Activated CD8-positive, alpha-beta T cell treated with anti-CD3 and anti-CD28 coated beads for 36 hours (primary cell): ENCODE results near the gene PDGFC. TPM values are rescaled to one million over a fixed set of nuclear protein-coding genes. Genes with fewer than 3 reads are reported as not detected.

Source experiments
- ATAC-seq: fragments of 200-7000 bp; cut with Tn5 transposase; one replicate; pipeline ENCODE4 v1.10.0; 2021; ENCODE audit warnings: mild to moderate bottlenecking, moderate library complexity
- CTCF ChIA-PET: fragments of 350-600 bp; sonication (Branson Sonifier 250); formaldehyde crosslinking; loops from one replicate; lab custom pipeline; 2021; ENCODE audit warnings: antibody characterized with exemption; lab: Charles Lee
- POLR2A ChIA-PET: fragments of 350-600 bp; sonication (Branson Sonifier 250); formaldehyde crosslinking; loops from one replicate; lab custom pipeline; 2021; ENCODE audit warnings: antibody characterized with exemption; lab: Charles Lee
- DNase-seq: peaks from one replicate; pipeline ENCODE4 v3.0.0-alpha.2; 2020
- H3K27ac Mint-ChIP-seq: one replicate; pipeline ENCODE4 v1.8.0; 2021; ENCODE audit warnings: mild to moderate bottlenecking, mixed read lengths
- H3K27me3 Mint-ChIP-seq: one replicate; pipeline ENCODE4 v1.8.0; 2021; ENCODE audit warnings: mixed read lengths
- H3K36me3 Mint-ChIP-seq: one replicate; pipeline ENCODE4 v1.8.0; 2021; ENCODE audit warnings: low read depth, mixed read lengths
- H3K4me1 Mint-ChIP-seq: one replicate; pipeline ENCODE4 v1.8.0; 2021; ENCODE audit warnings: low read depth, mixed read lengths
- H3K4me3 Mint-ChIP-seq: one replicate; pipeline ENCODE4 v1.8.0; 2021; ENCODE audit warnings: mild to moderate bottlenecking, moderate library complexity, mixed read lengths
- H3K9me3 Mint-ChIP-seq: one replicate; pipeline ENCODE4 v1.8.0; 2021; ENCODE audit warnings: mixed read lengths
- CTCF ChIP-seq: fragments of 200-600 bp; IDR thresholded peaks from one replicate; pipeline ENCODE4 v1.8.0; 2022; ENCODE audit warnings: antibody characterized with exemption, mild to moderate bottlenecking
- intact Hi-C: fragments of 100-400 bp; cut with micrococcal nuclease; formaldehyde crosslinking; loops from one replicate; pipeline ENCODE4 v1.10.0; 2022
- total RNA-seq, 2 experiments: library from RNA; stranded (reverse); gene quantifications; one replicate each; pipeline ENCODE4 v1.2.3, GENCODE V29; 2021

Gene PDGFC
- total RNA-seq, 2 experiments from 2014 or later, result not detected

GRCh38 chr4:156800463-156800862 lies 171.1 kb downstream of the PDGFC start:
- Mint-ChIP-seq H3K27ac (no peak overlapping the region), H3K4me3 (no peak overlapping the region), H3K27me3 (no peaks in the 10 kb centered on the region), H3K4me1 (no peaks in the 10 kb centered on the region), H3K36me3 (no peaks in the 10 kb centered on the region), H3K9me3 (peaks cover 2% of the 10 kb centered on the region)
- DNase-seq (no peak), ATAC-seq (no peak)
- intact Hi-C loops, result no loop called here
- CTCF ChIA-PET, result interaction anchor here (0.7 kb wide), 1 partner anchor 141 kb away, joined by 3 read pairs; no protein-coding TSS in a partner anchor
- POLR2A ChIA-PET, result no interaction called here
- no peak for TF ChIP-seq CTCF

GRCh38 chr4:156799121-156799589 lies 172.4 kb downstream of the PDGFC start:
- DNase-seq, result no peak
- no peak overlapping the region for H3K27ac Mint-ChIP-seq
- peaks cover 2% of the 10 kb centered on the region for H3K9me3 Mint-ChIP-seq
- no peak overlapping the region for H3K4me3 Mint-ChIP-seq
- ChIA-PET CTCF (no interaction called here), POLR2A (no interaction called here)
- TF ChIP-seq CTCF, result no peak
- no peaks in the 10 kb centered on the region for H3K27me3 Mint-ChIP-seq
- no peaks in the 10 kb centered on the region for H3K36me3 Mint-ChIP-seq
- intact Hi-C loops, result no loop called here
- ATAC-seq, result no peak
- H3K4me1 Mint-ChIP-seq, result no peaks in the 10 kb centered on the region

GRCh38 chr4:156798438-156798837 lies 173.2 kb downstream of the PDGFC start:
- Mint-ChIP-seq H3K4me1 (no peaks in the 10 kb centered on the region), H3K36me3 (no peaks in the 10 kb centered on the region), H3K27me3 (no peaks in the 10 kb centered on the region), H3K9me3 (peaks cover 1% of the 10 kb centered on the region), H3K27ac (no peak overlapping the region), H3K4me3 (no peak overlapping the region)
- POLR2A ChIA-PET, result no interaction called here
- CTCF ChIA-PET, result no interaction called here
- DNase-seq (no peak), ATAC-seq (no peak)
- intact Hi-C loops, result no loop called here
- TF ChIP-seq CTCF, result no peak

- H3K27ac Mint-ChIP-seq, result no peak overlapping the region
- no peaks in the 10 kb centered on the region for H3K4me1 Mint-ChIP-seq
- intact Hi-C loops, result no loop called here
- no peaks in the 10 kb centered on the region for H3K9me3 Mint-ChIP-seq
- no peak overlapping the region for H3K4me3 Mint-ChIP-seq
- POLR2A ChIA-PET, result no interaction called here
- ATAC-seq (no peak), DNase-seq (no peak)
- no peaks in the 10 kb centered on the region for H3K36me3 Mint-ChIP-seq
- no peak for TF ChIP-seq CTCF
- CTCF ChIA-PET, result no interaction called here
- H3K27me3 Mint-ChIP-seq, result no peaks in the 10 kb centered on the region
Observed at GRCh38 chr4:156797206-156797605, 174.4 kb downstream of the PDGFC start.

- no peak overlapping the region for H3K27ac Mint-ChIP-seq
- intact Hi-C loops, result no loop called here
- H3K4me1 Mint-ChIP-seq, result no peaks in the 10 kb centered on the region
- no peak for TF ChIP-seq CTCF
- ATAC-seq (no peak), DNase-seq (no peak)
- no peaks in the 10 kb centered on the region for H3K27me3 Mint-ChIP-seq
- no peaks in the 10 kb centered on the region for H3K9me3 Mint-ChIP-seq
- ChIA-PET POLR2A (no interaction called here), CTCF (no interaction called here)
- H3K36me3 Mint-ChIP-seq, result no peaks in the 10 kb centered on the region
- no peak overlapping the region for H3K4me3 Mint-ChIP-seq
Observed at GRCh38 chr4:156795727-156796126, 175.9 kb downstream of the PDGFC start.
